ENCODE measurements around the gene NAA60.

- no peak for TF ChIP-seq POLR2AphosphoS5 (IDR thresholded peaks at IDR 0.05; ENCODE audit: insufficient read depth in 1 of 2, low read depth in 1 of 2)
- no peak for TF ChIP-seq POLR2A (IDR thresholded peaks at IDR 0.05)
- no peak for TF ChIP-seq CTCF (IDR thresholded peaks at IDR 0.05)
These were observed 84.9 kb downstream of the NAA60 start for GRCh38 chr16:3528406-3528805.

Measured in vagina (tissue), 2 donors.